Panc1 (cell line): Measurements from ENCODE around the gene PARD6G. TPM values are rescaled to one million over a fixed set of nuclear protein-coding genes. Genes with fewer than 3 reads are reported as not detected.

Experiments
- ATAC-seq: fragments of 200-7000 bp; cut with Tn5 transposase; 2 replicates; pipeline ENCODE4 v1.9.1; 2020; ENCODE audit warnings: mild to moderate bottlenecking, moderate library complexity
- BruUV-seq: library from RNA; stranded (reverse); fragments of 400-500 nt; replicated peaks from 2 replicates; lab custom pipeline; 2021; lab: Mats Ljungman, UMichigan
- CTCF ChIA-PET: fragments of 300-600 bp; sonication (Branson Sonifier 250); formaldehyde crosslinking; loops from one replicate; lab custom pipeline; 2022; ENCODE audit warnings: antibody characterized with exemption; lab: Charles Lee
- POLR2A ChIA-PET: fragments of 300-600 bp; sonication (Branson Sonifier 250); formaldehyde crosslinking; loops from one replicate; lab custom pipeline; 2022; ENCODE audit warnings: antibody characterized with exemption; lab: Charles Lee
- DNase-seq: peaks from one replicate; pipeline ENCODE4 v3.0.0-alpha.2; 2010; ENCODE audit warnings: low read depth, low spot score
- H3K27ac ChIP-seq: 2 replicates; pipeline ENCODE4 v1.5.1; 2011; ENCODE audit warnings: mild to moderate bottlenecking, low read length, inconsistent platforms
- H3K27me3 ChIP-seq: fragments of 200-500 bp; sonication (Bioruptor generic); 2 replicates; pipeline ENCODE4 v1.6.0; 2014; ENCODE audit warnings: low read length, inconsistent platforms; ENCODE audit not compliant: control insufficient read depth, insufficient read depth
- H3K36me3 ChIP-seq: fragments of 200-500 bp; sonication (Bioruptor generic); 2 replicates; pipeline ENCODE4 v1.5.1; 2014; ENCODE audit warnings: inconsistent platforms, mild to moderate bottlenecking, low read length, moderate library complexity; ENCODE audit not compliant: control insufficient read depth, insufficient read depth
- H3K4me1 ChIP-seq: 2 replicates; pipeline ENCODE4 v1.5.1; 2011; ENCODE audit warnings: inconsistent platforms, mild to moderate bottlenecking, low read length, moderate library complexity; ENCODE audit not compliant: control insufficient read depth, insufficient read depth
- H3K4me3 ChIP-seq, 2 experiments: 2 replicates each; pipeline ENCODE4 v1.5.1; 2011 to 2012; ENCODE audit warnings: low read depth in 2 of 2, low read length in 2 of 2, mild to moderate bottlenecking in 2 of 2, inconsistent platforms in 1 of 2, moderate library complexity in 1 of 2
- H3K9me3 ChIP-seq: fragments of 200-500 bp; sonication (Bioruptor generic); 2 replicates; pipeline ENCODE4 v1.5.1; 2014; ENCODE audit warnings: low read depth, mild to moderate bottlenecking, inconsistent platforms, low read length, moderate library complexity; ENCODE audit not compliant: control insufficient read depth, insufficient read depth
- CTCF ChIP-seq: fragments of 450-650 bp; IDR thresholded peaks from 2 replicates; pipeline ENCODE4 v1.5.1; 2017; ENCODE audit warnings: mild to moderate bottlenecking
- POLR2AphosphoS5 ChIP-seq: IDR thresholded peaks from 2 replicates; pipeline ENCODE4 v1.6.1; 2012; ENCODE audit warnings: mild to moderate bottlenecking, low read depth, low read length, moderate library complexity
- REST ChIP-seq, 2 experiments: IDR thresholded peaks; 2 replicates each; pipeline ENCODE4 v1.6.1; 2011 to 2012; ENCODE audit warnings: low read depth in 2 of 2, control low read depth in 1 of 2, low read length in 1 of 2, mild to moderate bottlenecking in 1 of 2, moderate library complexity in 1 of 2; ENCODE audit not compliant: insufficient read depth in 1 of 2
- SIN3A ChIP-seq: IDR thresholded peaks from 2 replicates; pipeline ENCODE4 v1.6.1; 2012; ENCODE audit warnings: low read depth, mild to moderate bottlenecking, low read length, moderate library complexity, borderline replicate concordance; ENCODE audit not compliant: insufficient read depth
- TCF7L2 ChIP-seq: IDR thresholded peaks from 2 replicates; pipeline ENCODE4 v1.6.1; 2011; ENCODE audit warnings: mild to moderate bottlenecking, low read depth, low read length, inconsistent platforms
- in situ Hi-C: cut with HindIII; loops from 2 replicates; pipeline ENCODE4 v1.10.0; 2016; ENCODE audit warnings: low sequenced_read_pairs, low pct_unique_long_range_greater_than_20kb
- intact Hi-C: fragments of 100-400 bp; cut with micrococcal nuclease; formaldehyde crosslinking; loops from one replicate; pipeline ENCODE4 v1.10.0; 2022; ENCODE audit not compliant: unreplicated experiment
- total RNA-seq: library from RNA; stranded (reverse); gene quantifications from one replicate; pipeline ENCODE4 v1.2.1, GENCODE V29; 2021; ENCODE audit not compliant: unreplicated experiment

Gene PARD6G
- total RNA-seq, 1 experiment from 2014 or later, result 5.2 TPM

GRCh38 chr18:80208620-80209019, 38.7 kb downstream of the PARD6G start:
- ATAC-seq (no peak), DNase-seq (no peak)
- CTCF ChIA-PET, result interaction anchor here (0.9 kb wide), 1 partner anchor 8 kb away, joined by 3 read pairs; no protein-coding TSS in a partner anchor
- Histone ChIP-seq H3K9me3 (no peaks in the 10 kb centered on the region), H3K4me1 (no peaks in the 10 kb centered on the region), H3K27ac (no peak overlapping the region), H3K27me3 (no peaks in the 10 kb centered on the region; the same call in 1 of the 2 replicates), H3K36me3 (no peaks in the 10 kb centered on the region), H3K4me3 (no peak overlapping the region)
- no peak for TF ChIP-seq POLR2AphosphoS5
- no peak for TF ChIP-seq REST (IDR thresholded peaks at IDR 0.05; ENCODE audit: insufficient read depth in 1 of 2, low read depth in 2 of 2, low read length in 1 of 2)
- no peak for TF ChIP-seq CTCF
- TF ChIP-seq TCF7L2, result no peak
- no peak for TF ChIP-seq SIN3A
- POLR2A ChIA-PET, result no interaction called here
- no TSS peak for BruUV-seq
- in situ Hi-C loops, result no loop called here
- intact Hi-C loops, result no loop called here

GRCh38 chr18:80205294-80205693, 42.0 kb downstream of the PARD6G start:
- DNase-seq, result no peak
- ATAC-seq, result no peak
- ChIA-PET CTCF (interaction anchor here (1.1 kb wide), 1 partner anchor 34 kb away, joined by 3 read pairs; no protein-coding TSS in a partner anchor), POLR2A (no interaction called here)
- Histone ChIP-seq H3K4me1 (no peaks in the 10 kb centered on the region), H3K4me3 (no peak overlapping the region), H3K9me3 (no peaks in the 10 kb centered on the region), H3K27ac (no peak overlapping the region), H3K36me3 (no peaks in the 10 kb centered on the region), H3K27me3 (no peaks in the 10 kb centered on the region; the same call in 1 of the 2 replicates)
- BruUV-seq, result no TSS peak
- TF ChIP-seq TCF7L2 (no peak), SIN3A (no peak), POLR2AphosphoS5 (no peak), REST (IDR thresholded peaks at IDR 0.05; ENCODE audit: insufficient read depth in 1 of 2, low read depth in 2 of 2, low read length in 1 of 2) (no peak), CTCF (no peak)
- in situ Hi-C loops, result no loop called here
- intact Hi-C loops, result no loop called here
